H1 (cell line): ENCODE results near the gene LINC00632. TPM values are rescaled to one million over a fixed set of nuclear protein-coding genes. Genes with fewer than 3 reads are reported as not detected.

Experiments used
- EP300 ChIP-seq, 2 experiments: IDR thresholded peaks; 1 replicate in 1 of 2; 2 replicates in 1 of 2; pipeline ENCODE4 v1.6.1; 2011 to 2012; ENCODE audit warnings: low read depth in 2 of 2, low read length in 2 of 2, mild to moderate bottlenecking in 2 of 2, borderline replicate concordance in 1 of 2, inconsistent platforms in 1 of 2, moderate library complexity in 1 of 2
- GABPA ChIP-seq: IDR thresholded peaks from 2 replicates; pipeline ENCODE4 v1.6.1; 2011; ENCODE audit warnings: mild to moderate bottlenecking, low read length, moderate library complexity, borderline replicate concordance; ENCODE audit not compliant: insufficient read depth
- TBP ChIP-seq: IDR thresholded peaks from 2 replicates; pipeline ENCODE4 v1.6.1; 2011; ENCODE audit warnings: low read depth, low read length, improper control_type of control experiment
- polyA plus RNA-seq, 7 experiments: library from polyadenylated mRNA; depleted of rRNA in 3 of 7; stranded (reverse) in 5 of 7; unstranded in 2 of 7; fragments of >200 nt in 5 of 7; fragments of 200-250 nt in 2 of 7; gene quantifications; 1 replicate in 5 of 7; 2 replicates in 1 of 7; 4 replicates in 1 of 7; pipeline versions ENCODE4 v1.2.1 to v1.2.3, GENCODE V29; 2011 to 2013; ENCODE audit warnings: missing spikeins in 2 of 7, mixed read lengths in 2 of 7
- total RNA-seq: library from RNA; stranded (reverse); fragmentation: NEBNext Ultra II Directional; extraction: Animal tissue kit (Norgen Biotek cat#: 25700); gene quantifications from 2 replicates; pipeline ENCODE4 v1.2.1, GENCODE V29; 2021

The LINC00632 gene
- total and polyA plus RNA-seq, 2 of the 8 experiments (the other 6 are each of a cell fraction or from before 2014, with no cell fraction given): 24.5 to 85.1 TPM

- no peak for TF ChIP-seq GABPA
- no peak for TF ChIP-seq TBP
- no peak for TF ChIP-seq EP300 (IDR thresholded peaks at IDR 0.05; ENCODE audit: borderline replicate concordance in 1 of 2, low read depth in 2 of 2, low read length in 2 of 2)
These were observed 34.5 kb downstream of the LINC00632 start (continued) for GRCh38 chrX:140744085-140744484.
